Measurements from ENCODE around the gene AQP1.

GRCh38 chr7:30912986-30913811 lies 1.5 kb downstream of the AQP1 start:
- TF ChIP-seq POLR2A (IDR thresholded peaks at IDR 0.05) (no peak), CTCF (IDR thresholded peaks at IDR 0.05) (no peak)

All from thyroid gland (tissue), 4 donors.